Superior temporal gyrus (tissue), 1 donor: Measurements from ENCODE around the gene RRP1B.
A peak's percentile ranks its signal among the peaks of the same experiment; 100 is the strongest.
"Not testable (repeated sequence)": the region's sequence is repeated elsewhere in the genome, so short reads cannot be mapped to it uniquely, and the experiment has no call there.

Experiments used
- DNase-seq: peaks from one replicate; pipeline ENCODE4 v3.0.0-alpha.2; 2016; ENCODE audit errors: extremely low spot score

Gene RRP1B

DNA sequence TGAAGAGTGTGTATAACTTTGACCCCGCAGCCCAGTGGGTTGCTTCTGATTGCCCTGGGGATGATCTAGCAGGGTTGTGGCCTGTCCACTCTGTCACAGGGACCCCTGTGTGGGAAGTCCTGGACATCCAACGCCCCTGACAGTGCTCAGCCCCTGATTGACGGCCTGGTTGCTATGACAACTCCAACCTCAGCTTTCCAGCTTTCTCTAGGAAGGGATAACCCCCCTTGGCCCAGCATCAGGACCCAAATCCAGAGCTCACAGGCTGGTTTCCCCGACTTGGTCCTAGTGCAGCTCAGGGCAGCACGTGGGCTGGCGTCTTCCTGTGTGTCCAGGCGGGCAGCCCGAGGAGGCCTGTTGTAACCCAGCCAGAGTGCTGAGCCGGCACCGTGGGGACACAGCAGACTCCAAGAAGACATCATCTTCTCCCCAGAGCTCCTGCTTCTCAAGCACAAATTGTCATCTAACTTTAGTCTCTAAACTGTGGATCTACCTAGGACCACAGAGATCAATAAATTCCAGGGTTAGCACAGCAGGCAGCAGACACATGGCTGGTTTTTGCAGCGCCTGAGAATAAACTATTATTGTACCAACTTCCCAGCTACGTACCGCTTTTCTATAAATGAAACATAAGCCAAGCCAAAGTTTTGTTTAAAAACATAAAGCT is 40.7 kb downstream of the RRP1B start:
- DNase-seq, result no peak

DNA sequence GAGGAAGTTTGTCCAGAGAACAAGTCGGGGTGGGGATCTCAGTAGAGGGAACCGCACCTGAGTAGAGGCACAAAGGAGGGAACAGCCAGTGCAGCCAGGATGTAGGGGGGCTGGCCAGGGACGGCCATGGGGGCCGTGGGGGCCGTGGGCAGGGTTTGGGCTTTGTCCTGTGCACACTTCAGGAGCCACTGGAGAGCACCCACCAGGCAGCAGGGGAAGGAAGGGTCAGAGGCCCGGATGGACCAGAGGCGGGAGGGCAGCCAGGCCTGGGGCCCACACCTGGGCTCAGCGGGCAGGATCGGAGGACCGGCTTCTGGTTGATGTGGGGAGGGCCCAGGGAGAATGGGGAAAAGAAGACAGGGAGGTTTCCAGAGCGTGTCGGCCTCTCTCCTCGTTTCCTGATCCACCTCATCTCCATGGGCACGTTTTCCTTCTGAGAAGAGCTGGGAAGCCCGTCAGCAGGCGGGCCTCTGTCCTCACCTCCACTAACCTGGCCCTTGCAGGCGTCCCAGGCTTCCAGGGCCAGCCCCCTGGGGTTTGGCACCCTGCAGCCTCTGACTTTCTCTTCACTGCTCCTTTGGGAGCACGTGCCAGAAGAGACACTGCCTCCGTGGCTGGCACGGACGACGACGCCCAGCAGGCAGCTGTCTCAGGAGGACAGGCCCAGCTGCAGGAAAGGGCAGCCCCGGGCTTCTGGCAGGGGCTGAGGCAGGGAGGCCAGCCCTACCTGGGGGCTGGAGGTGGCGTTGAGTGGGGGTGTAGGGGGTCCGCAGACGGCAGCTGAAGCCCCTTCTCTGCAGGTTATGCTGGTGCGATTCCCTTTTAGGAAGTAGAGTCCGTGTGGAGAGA is 42.8 kb downstream of the RRP1B start:
- no peak for DNase-seq

DNA sequence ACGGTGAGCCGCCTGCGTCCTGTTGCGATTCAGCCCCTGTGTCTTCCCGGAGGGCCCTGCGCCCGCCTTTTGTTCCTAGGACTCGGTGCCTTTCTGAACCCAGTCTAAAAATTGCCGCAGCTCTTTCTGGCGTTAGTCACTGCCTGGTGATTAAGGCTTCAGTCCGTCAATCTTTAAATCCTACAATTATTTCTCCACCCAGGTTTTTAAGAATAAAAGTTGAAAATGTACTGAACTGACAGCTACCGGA is 43.4 kb downstream of the RRP1B start:
- no peak for DNase-seq

DNA sequence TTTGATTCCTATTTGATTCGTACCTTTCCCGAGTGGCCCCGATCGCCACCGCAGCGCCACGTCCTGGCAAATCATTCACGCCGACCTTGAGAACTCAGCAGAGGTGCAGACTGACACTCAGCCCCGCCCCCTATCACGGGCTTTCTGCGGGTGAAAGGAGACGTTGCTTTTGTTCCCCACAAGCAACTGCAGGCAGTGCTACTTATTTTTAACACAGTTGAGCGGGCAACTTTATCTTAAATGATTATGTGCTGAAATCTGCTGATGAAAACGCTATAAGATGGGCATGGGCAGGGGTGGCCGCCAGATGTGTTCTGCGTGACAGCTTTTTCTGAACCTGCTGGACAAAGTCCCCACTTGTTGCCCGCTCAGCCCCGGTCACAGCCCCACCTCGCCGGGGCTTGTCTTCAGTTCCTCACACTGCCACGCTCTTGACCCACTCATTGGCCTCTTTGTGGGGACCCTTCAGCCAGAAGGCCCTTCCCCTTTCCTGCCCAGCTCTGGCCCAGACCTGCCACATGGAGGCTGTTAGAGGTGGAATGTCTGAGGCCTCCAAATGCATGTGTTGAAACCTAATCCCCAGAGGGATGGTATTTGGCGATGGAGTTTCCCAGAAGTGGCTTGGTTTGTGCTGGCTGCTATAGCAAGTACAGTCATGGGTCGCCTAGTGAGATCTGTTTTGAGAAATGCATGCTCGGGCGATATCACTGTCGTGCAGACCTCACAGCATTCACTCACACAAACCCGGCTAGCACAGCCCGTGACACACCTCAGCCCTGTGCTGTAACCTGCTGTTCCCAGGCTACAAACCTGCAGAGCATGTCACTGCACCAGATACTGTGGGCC is 43.9 kb downstream of the RRP1B start:
- no peak for DNase-seq

DNA sequence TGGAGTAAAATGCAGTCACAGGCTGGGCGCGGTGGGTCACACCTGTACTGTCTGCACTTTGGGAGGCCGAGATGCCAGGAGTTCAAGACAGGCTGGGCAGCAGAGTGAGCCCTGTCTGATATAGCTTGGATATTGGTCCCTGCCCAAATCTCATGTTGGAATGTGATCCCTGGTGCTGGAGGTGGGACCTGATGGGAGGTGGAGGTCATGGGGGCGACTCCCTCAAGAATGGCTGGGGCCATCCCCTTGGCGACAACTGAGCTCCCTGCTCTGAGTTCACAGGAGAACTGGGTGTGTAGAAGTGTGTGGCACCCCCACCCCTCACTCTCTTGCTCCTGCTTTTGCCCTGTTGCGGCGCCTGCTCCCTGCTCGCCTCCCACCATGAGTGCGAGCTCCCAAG is 48.1 kb downstream of the RRP1B start:
- no peak for DNase-seq

DNA sequence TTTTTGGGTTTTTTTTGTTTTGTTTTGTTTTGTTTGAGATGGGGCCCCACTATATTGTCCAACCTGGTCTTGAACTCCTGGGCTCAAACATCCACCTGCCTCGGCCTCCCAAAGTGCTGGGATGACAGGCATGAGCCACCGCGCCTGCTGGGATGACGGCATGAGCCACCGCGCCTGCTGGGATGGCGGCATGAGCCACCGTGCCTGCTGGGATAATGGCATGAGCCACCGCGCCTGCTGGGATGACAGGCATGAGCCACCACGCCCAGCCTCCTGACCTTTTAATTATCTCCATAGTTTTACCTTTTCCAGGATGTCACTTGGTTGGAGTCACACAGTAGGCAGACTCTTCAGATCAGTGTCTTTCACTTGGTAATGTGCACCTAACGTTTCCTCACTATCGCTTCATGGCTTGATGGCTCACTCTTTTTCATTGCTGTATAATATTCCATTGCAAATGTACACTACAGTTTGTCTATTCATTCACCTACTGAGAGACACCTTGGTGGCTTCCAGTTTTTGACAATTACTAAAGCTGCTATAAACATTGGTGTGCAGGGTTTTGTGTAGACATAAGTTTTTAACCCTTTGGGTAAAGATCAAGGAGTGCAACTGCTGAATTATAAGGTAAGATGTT is 49.5 kb downstream of the RRP1B start:
- no peak for DNase-seq

DNA sequence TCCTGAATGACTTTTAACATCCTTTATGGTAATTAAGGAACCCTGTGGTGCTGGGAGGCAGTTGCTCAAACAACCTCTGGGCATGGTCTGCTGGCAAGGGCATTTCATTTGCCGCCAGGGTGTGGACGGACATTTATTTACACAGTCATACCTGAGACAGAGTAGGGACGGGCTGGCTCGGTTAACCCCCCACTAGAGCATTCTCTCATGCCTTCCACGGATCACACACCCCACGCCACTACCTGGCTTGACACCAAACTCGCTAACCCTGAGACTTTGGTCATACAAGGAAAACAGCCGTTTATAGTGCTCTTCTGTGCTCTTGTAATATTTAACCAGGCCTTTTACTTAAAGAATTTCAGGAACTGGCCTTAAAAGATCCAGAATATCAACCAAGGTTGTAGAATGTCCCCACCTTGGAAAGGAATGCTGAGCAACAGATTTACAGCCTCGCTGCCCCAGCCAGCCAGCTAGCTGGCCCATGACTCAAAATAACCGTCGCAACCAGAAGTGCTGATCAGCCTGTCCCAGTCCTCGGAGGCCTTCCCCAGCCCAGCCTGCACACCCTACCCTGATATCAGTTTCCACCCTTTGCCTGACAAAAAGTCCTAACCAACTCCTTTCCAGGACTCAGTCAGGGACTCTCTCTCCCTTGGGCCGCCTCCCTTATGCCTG is 53.0 kb downstream of the RRP1B start:
- DNase-seq, result no peak

DNA sequence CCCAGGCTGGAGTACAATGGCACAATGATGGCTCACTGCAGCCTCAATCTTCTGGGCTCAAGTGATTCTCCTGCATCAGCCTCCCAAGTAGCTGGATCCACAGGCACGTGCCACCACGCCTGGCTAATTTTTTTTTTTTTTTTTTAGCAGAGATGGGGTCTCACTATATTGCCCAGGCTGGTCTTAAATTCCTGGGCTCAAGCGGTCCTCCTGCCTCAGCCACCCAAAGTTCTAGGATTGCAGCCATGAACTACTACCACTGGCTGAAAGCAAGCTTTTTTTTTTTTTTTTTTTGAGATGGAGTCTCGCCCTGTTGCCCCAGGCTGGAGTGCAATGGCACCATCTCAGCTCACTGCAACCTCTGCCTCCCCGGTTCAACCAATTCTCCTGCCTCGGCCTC is 53.8 kb downstream of the RRP1B start:
- DNase-seq, result not testable (repeated sequence)

DNA sequence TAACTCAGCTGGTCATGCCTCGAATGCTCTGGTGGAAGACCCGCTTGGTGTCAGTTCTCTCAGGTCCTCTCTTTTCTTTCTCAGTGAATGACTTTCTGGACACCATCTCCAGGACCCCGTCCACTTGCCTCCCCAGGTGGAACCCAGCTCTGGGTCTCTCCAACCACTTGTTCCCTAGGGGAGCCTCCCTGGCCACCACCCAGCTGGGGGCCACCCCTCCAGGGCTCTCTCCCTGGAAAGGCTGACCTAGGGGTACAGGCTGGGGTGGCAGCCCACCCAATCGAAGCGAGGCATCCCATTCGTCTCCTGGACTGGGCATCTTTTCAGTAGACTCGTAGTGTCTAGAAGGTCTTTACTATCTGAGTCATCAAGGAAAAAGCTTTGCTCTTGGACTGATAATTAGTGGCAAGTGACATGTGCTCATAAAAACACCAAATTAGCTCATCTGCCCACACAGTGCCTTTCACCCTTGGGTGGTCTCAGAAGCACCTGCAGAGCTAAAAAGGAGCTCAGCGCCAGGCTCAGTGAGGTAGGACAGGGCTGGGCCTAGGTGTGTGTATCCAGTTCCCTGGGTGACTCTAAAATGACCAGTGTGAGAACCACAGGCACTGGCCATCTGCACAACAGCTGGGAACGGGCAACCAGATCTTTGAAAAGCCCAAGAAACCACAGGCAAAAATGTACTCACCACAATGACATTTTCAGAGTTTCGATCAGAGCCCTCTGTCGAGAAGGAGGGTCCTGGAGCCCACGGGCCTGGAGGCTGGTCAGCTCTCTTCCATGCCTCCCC is 57.2 kb downstream of the RRP1B start:
- DNase-seq, result no peak

DNA sequence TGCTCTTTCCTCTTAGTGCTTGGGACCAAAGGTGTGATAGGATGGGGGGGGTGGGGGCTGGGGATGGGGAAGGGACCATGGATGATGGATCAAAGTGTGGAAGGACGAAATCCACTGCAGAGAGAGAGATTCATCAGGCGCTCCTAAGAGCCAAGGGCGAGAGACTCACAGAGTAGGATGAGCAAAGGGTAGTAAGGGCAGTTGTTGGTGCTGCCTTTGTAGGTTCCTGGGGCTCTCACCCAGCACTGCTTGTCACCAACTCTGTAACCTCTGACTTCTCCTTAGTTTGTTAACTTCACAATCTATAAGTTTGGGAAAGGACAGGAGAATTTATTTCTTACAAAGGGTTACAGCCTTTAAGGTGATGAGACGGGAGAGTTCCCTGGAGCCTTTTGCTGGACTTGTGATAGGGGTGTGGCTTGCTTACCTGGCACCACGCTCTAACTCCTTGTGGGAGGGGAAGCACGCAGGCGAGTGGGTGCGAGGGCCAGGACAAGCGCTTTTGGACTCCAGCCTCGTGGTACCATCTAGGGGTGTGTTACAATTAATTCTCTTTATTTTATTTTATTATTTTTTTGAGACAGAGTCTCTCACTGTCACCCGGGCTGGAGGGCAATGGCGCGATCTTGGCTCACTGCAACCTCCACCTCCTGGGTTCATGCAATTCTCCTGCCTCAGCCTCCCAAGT is 58.0 kb downstream of the RRP1B start:
- DNase-seq, result no peak

DNA sequence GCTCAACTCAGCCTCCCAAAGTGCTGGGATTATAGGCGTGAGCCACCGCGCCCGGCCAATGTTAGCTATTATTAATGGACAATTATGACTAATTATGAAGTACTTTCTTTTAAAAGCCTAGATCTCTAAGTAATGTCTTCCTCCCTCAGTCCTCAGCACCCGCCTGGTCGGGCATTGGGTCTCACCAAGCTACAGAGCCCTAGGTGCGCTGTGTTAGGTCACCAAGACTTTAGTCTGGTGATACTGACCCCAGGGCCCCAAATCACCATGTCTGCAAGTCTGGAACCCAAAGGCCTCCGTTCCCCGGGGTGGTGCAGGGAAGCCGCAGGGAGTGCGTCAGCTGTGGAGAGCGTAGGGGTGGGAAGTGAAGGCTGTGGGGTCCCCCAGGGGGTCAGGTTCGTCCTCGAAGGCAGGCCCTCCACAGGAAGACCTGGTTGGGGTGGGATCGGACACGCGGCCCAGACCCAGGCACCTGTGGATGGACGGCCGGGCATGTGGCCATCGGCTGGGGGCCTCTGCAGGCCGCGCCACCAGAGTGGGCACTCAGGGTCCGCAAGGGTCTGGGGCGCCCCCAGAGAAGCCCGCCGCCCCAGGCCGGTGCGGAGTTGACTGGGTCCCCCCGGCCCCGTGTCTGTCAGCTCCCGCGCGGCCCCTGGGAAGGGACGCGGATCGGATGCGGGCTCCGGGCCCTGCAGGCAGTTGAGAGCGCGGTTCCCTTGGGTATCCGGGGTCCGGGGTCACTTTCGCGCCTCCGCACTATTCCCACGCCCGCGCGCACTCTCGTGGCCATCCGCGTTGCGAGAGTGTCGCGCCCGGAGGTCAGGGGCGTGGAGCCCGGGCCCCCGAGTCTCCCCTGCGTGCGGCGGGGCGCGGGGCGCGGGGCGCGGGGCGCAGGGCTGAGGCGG is 58.9 kb downstream of the RRP1B start:
- no peak for DNase-seq

DNA sequence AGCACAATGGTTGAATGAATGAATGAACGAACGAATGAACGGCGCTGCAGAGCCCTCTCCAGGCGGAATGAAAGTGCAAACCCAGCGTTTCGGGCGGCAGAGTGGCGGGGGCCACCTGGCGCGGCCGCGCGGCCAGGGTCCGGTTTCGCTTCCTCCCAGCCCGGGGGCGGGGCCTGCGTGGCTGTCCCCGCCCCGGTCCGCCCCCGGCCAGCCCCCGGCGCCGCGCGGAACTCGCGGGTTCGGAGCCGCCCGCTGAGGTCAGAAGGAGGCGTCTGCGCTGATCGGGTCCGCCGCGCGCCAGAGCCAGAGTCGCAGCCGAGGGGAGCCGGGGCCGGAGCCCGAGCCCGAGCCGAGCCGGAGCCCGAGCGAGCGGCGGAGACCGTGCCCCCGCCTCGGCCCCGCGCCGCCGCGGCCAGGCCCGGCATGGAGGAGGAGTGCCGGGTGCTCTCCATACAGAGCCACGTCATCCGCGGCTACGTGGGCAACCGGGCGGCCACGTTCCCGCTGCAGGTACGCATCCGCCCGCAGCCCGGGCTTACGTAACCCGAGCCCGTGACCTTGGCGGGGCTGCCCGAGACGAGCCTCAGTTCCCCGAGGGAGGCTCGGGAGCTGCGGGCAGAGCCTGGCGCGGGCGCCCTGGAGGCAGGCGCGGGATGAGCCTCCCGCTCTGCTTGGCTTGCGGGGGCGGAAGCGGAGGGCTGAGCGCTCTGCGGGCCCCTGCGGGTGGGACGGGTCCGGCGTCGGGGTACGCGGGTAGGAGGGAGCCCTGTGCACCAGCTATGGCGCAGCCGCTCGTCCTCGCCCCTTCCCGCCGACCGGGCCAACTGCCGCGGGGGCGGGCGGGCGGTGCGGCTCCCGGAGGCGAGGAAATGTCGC is 59.8 kb downstream of the RRP1B start, which contains the start of gene PDXK:
Gene PDXK (plus strand): TSS at position 258 of the 876 bp plus-strand sequence. CDS start 166 bp downstream, at position 424.
- peak; percentile 72 for DNase-seq

DNA sequence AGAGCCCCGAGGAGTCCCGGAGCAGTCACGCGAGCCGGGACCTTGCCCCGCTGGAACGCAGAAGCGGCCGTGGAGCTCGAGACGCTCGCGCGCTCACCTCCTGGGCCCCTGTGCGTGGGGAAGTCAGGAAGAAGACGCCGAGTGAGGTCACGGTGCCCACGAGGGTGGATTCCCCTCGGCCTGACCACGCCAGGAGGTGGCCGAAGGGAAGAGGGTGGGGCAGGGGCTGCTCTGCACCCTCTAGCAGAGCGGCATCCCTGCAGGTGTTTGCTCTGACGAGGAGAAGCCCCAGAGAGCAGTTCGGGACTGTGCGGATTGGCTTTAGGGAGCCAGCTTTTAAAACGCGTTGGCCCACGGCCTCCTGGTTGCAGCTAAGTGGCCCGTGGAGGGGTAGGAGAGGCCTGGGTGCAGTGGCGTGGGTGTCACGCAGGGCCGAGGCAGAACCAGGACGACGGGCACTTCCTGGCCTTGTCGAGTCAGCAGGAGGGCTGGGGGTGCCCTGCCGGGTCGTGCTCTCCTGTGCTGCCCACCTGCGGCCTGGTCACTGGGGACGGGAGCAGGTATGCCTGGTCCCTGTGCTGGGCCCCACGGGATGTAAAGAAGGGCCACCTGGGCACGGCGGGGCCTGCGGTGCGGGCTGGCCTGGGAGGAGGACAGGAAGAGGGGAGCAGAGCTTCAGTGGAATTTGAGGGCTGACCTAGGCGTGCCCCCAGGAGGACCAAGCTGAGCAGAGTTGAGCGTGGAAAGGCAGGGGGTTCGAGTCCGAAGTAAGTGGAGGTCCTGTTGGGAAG is 60.6 kb downstream of the RRP1B start:
- DNase-seq, result no peak

DNA sequence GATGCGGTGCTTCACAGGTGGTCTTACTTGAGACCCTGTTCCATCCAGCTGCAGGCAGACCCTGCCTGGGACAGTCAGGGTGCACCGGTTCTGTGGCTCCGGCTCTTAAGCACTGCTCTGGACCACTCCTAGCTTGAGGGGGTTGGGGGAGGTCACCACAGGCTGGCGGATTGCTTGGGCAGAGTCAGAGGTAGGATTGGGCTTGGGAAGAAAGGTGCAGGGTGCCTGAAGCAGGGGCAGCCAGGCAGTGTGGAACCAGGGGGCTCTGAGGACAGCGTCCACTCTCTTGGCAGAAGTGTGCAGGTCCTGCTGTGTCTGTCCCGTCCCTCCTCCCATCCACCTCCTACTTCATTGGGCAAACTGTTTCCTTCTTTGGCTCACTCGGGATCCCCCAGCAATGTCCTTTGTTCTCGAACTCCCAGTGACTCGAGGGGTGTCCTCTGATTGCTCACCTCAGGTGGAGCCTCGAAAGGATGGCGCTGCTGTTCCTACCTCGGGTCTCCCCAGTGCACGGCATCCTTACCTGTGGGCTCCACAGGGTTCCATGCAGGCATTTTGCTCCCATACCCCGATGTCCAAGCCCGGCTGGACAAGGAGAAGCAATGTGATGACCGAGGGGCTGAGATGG is 61.3 kb downstream of the RRP1B start:
- DNase-seq, result no peak

DNA sequence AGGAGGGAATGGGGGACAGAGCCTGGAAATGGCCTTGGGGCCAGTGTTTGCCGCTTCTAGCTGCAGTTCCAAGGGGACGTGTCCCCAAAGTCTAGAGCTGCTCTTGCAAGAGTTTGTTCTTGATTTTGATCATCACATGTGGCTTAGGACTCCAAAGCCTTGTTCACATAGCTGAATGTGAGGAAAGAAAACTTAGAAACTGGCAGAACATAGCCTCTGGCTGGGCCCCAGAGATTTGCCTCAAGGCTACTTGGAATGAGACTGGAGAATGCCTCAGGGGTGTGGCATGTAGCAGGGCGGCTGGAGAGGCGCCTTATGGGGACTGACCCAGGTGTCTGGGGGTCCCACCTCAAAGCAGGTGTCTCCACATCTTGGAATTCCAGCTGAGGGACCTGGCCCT is 61.8 kb downstream of the RRP1B start:
- DNase-seq, result no peak

DNA sequence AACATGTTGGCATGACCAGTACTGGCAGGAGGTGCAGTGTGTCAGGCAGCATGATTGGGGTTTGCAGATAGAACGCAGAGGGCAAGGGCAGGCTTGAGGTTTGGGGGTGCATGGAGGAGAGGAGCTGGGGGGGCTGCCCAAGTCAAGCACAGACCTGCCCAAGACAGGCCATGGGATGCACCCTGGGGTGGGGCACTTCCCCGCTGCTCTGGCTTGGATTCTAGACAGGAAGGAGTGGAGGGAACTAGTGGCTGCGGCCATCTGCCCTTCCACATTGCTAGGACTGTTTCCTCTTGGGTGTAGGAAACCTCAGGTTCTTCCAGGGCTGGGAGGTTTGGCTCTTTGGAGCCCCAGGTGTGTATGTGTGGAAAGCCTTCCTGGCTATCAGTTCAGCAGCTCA is 62.6 kb downstream of the RRP1B start:
- DNase-seq, result no peak

DNA sequence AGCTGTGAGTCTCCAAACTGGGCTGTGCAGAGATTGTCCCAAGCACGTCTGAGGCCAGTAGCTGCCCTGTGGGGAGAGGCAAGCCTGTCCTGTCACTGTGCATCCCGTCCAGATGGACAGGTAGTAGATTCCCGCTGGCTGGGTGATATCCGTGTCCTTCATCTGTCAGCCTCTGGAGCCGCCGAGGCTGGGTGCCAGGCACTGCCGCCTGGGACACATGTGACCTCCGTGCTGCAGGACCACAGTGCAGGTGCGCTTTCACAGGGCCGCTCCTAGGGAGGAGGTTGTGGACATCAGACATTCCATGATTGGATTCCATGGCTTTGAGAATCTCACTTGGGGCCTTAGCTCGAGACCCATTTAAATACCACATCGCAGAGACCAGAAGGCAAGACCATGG is 64.3 kb downstream of the RRP1B start:
- DNase-seq, result no peak
